Stimulated activated CD4-positive, alpha-beta T cell treated with anti-CD3 and anti-CD28 coated beads, Interleukin-4, amount 100 ng/mL, for 1 hour (primary cell): ENCODE measurements around the gene OPHN1.

ENCODE experiments used
- DNase-seq: peaks from one replicate; pipeline ENCODE4 v3.0.0-alpha.2; 2020

OPHN1 gene, protein sequence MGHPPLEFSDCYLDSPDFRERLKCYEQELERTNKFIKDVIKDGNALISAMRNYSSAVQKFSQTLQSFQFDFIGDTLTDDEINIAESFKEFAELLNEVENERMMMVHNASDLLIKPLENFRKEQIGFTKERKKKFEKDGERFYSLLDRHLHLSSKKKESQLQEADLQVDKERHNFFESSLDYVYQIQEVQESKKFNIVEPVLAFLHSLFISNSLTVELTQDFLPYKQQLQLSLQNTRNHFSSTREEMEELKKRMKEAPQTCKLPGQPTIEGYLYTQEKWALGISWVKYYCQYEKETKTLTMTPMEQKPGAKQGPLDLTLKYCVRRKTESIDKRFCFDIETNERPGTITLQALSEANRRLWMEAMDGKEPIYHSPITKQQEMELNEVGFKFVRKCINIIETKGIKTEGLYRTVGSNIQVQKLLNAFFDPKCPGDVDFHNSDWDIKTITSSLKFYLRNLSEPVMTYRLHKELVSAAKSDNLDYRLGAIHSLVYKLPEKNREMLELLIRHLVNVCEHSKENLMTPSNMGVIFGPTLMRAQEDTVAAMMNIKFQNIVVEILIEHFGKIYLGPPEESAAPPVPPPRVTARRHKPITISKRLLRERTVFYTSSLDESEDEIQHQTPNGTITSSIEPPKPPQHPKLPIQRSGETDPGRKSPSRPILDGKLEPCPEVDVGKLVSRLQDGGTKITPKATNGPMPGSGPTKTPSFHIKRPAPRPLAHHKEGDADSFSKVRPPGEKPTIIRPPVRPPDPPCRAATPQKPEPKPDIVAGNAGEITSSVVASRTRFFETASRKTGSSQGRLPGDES

DNA sequence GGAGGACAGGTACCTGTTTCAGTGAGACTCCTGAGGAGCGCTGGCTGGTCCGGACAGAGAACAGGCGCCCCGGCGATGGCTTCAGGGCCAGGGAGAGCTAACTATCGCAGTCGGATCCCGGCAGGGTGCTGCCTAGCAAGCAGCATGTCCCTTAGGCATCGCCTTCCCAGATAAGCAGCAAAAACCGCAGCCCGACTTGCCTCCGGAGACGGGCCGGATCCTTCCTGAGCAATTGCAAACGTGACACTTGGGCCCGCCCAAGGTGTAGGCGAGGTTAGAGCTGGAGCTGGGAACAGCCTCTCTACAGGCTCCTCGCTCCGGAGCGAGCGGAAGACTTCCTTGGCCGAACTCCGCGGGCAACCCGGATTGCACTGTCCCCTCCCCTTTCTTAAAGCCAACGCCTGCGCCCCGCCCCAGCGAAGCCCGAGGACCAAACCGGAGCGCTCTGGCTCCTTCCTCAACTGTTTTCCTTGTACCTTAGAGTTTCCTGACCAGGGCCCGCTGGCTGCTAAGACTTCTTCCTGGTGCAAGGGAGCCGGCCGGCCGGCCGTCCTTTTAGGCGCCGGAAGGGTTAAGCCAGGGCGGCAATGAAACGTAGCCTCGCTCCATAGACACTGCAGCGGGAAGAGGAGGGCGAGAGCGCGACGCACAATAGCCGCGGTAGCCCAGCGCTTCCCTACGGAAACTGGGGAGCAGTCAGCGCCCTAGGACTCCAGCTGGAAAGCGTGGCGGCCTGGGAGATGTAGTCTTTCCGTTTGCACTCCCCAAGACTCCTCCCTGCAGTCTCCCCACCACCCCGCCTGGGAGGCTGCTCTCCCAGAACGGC lies at the start of gene OPHN1:
TSS of gene OPHN1 (minus strand) at position 341 of the 826 bp plus-strand sequence. CDS start 475 bp downstream, outside the sequence.
- no peak for DNase-seq

DNA sequence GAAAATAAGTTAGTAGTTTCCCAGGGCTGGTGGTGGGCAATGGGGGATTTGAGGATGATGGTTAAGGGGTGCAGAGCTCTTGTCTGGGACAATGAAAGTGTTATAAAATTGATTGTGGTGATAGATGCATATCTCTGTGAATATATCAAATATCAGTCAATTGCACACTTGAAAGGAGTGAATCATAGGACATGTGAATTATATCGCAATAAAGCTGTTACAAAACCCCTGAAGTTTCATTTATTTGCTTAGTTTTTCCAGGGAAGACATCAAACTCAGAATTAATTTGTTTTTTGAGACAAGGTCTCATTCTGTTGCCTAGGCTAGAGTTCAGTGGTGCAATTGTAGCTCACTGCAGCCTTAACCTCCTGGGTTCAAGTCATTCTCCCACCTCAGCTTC lies 47.7 kb upstream of the OPHN1 start:
- no peak for DNase-seq

DNA sequence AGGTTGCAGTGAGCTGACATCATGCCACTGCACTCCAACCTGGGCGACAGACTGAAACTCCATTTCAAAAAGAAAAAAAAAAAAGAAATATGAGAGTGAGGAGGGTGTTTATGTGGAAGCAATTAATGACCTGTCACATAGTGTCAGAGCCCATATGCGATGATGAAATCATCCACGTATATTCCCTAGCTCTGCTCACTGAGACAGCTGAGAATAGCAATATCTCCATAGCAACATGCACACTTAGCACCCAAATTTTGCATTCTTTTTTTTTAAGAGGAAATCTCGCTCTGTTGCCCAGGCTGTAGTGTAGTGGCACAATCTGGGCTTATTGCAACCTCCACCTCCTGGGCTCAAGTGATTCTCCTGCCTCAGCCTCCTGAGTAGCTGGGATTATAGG lies 31.5 kb upstream of the OPHN1 start:
- DNase-seq: no peak

DNA sequence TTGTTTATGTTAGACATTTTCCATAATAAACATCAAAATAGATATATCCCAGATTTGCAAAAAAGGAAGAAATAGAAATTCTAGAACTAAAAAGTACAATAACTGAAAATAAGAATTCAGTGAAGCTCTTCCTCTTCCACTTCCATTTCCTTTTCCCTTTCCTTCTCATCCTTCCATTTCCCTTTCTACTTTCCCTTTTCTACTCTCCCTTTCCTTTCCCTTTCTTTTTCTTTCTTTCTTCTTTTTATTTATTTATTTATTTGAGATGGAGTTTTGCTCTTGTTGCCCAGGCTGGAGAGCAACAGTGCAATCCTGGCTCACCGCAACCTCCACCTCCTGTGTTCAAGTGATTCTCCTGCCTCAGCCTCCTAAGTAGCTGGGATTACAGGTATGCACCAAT lies 30.6 kb upstream of the OPHN1 start:
- no peak for DNase-seq

DNA sequence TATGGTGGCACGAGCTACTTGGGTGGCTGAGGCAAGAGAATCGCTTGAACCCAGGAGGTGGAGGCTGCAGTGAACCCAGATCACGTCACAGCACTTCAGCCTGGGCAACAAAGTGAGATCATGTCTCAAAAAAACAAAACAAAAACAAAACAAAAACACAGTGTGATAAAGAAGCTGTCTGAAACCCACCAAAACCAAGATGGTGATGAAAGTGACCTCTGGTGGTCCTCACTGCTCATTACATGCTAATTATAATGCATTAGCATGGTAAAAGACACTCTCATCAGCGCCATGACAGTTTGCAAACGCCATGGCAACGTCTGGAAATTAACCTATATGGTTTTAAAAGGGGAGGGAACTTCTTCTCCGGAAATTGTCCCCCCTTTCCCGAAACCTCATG lies 29.4 kb upstream of the OPHN1 start:
- DNase-seq: no peak

DNA sequence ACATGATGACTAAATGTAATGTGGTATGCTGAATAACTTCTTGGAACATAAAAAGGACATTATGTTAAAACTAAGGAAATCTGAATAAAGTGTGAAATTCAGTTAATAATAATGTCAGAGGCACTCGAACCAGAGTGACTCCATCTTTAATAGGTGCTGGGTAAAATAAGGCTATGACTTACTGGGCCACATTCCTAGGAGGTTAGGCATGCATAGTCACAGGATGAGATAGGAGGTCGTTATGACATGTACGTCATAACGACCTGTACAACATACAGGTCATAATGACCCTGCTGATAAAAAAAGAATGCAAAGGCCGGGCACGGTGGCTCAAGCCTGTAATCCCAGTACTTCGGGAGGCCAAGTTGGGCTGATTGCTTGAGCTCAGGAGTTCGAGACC lies 28.9 kb upstream of the OPHN1 start:
- DNase-seq: no peak

DNA sequence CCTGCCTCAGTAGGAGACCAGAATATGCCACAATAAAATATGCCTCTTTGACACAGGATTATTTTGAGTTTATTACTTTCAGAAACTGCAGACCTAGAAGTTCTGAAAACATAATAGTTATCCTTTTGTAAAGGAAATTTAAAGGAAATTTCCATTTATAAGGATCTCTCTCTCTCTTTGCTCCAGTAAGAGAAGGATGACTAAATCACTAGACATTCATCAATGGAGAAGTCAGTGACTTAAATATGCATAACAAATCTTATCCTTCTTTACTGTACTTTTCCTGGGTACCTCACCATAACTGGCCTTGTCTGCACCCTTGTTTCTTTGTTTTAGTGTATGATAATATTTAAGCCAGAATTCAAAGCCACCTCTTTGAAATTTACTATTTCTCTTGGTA lies 28.3 kb upstream of the OPHN1 start:
- DNase-seq: no peak

DNA sequence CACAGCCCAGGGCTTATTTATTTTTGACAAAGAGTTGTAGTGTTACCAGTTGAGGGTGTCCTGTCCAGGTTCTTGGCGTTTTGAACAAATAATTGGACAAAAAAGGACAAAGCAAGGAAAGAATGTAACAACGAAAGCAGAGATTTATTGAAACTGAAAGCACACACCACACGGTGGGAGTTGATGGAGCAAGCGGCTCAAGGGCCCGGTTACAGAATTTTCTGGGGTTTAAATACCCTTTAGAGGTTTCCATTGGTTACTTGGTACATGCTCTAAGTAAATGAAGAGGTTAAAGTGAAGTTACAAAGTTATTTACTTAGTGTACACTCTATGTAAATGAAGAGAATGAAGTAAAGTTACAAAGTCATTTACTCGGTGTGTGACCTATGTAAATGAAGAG lies 27.8 kb upstream of the OPHN1 start:
- no peak for DNase-seq

DNA sequence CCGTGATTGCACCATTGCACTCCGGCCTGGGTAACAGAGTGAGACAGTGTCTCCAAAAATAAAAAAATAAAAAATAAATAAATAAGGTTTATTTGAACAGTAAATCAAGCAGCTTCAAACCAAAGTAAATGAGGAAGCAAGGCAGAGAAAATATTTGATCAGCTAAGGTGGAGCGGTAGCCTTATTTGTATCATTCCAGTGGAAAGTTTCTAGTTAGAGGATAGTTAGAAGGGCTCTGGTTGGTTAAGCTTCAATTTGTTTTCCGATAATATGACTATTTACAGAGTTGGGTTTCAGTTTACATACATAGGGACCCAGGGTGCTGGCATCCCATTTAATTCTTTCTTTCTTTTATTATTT lies 21.8 kb upstream of the OPHN1 start:
- DNase-seq: no peak

DNA sequence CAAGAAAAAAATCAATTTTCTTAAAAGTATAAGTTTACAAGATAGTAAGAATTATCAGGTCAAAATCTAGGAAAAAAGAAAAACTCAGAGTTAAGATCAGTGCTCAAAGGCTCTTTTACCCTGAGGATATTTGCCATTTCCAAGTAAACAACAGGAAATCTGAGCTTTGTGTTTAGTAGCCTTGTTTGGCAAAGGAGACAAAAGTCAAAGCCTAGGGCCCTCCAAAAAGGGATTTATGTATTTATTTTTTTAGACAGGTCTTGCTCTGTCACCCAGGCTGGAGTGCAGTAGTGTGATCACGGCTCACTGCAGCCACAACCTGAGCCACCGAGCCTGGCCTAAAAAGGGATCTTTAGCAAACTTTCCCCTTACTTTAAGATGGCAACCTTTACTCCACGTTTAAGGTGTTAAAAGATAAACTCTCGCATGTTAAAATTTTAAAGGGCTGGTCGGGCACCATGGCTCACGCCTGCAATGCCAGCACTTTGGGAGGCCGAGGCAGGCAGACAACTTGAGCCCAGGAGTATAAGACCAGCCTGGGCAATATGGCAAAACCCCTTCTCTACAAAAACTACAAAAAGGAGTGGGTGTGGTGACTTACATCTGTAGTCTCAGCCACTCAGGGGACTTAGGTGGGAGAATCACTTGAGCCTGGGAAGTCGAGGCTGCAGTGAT lies 21.3 kb upstream of the OPHN1 start:
- DNase-seq: no peak

DNA sequence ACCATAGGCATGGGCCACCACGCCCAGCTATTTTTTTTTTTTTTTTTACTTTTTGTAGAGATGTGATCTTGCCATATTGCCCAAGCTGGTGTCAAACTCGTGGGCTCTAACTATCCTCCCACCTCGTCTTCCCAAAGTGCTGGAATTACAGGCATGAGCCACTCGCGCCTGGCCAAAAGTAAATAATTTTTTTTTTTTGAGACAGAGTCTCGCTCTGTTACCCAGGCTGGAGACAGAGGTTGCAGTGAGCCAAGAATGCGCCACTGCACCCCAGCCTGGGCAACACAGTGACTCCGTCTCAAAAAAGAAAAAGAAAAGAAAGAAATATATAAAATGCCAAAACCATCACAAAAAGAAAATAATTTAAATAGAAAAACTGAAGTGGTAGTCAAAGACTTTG lies 18.4 kb upstream of the OPHN1 start:
- DNase-seq: no peak

DNA sequence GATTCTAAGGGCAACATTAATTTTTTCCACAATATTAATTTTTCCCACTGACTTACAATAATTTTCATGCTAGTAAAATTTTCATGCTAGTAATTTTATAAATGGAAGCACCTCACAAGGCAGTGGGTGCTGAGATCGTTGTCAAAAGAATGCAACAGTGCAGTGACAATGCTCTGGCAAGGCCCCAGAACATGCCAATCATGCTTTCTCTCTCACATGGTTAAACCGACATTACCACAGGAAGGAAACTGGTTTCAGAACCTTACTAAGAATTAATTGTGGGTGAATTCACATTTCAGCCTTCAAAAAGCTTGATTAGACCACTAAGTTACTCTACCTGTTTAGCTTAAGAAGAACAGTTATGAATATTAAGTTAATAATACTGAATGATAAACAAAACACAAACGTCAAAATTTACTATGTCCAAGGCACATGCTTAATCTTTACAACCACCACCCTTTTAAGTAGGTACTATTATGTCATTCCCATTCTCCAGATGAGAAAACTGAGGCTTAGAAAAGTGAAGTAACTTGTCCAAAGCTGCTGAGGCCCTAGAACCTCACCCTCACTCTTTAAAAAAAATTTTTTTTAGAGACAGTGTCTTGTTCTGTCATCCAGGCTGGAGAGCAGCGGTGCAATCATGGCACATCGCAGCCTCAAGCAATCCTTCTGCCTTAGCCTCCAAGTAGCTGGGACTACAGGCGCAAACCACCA lies 10.0 kb upstream of the OPHN1 start:
- DNase-seq: no peak

DNA sequence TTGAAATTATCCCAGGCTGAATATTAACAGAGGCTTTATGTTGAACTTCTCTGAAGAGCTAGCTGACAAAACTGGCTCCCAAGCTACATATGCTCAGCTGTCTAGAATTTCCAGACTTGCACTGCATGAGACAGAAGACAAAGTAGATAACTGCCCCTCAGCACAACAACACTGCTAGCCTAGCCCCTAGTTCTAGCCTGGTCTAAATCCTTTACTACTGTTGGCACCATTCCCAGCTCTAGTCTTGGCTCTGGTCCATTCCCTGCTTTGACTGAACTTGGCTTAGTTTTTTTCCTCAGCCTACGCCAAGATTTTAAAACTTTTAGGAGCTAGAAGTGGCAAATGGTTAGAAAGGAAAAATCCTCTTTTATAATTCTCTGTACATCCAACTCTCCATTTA lies 7.6 kb upstream of the OPHN1 start:
- no peak for DNase-seq

DNA sequence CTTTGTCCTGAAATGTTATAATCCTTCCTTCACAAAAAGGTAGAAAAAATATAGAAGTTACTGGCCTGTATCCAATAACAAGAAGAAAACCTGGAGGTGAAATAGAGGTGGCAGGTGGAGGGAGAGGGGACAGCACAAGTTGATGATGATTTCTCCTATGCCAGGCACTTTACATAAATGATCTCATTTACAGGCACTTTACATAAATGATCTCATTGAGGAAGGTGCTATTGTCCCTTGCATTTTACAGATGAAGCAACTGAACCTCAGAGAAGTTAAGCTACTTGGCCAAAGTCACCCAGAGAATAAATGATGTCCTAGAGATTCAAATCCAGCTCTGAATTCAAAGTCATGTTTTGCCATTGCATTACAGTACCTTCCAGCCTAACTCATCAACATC lies 7.1 kb upstream of the OPHN1 start:
- DNase-seq: no peak

DNA sequence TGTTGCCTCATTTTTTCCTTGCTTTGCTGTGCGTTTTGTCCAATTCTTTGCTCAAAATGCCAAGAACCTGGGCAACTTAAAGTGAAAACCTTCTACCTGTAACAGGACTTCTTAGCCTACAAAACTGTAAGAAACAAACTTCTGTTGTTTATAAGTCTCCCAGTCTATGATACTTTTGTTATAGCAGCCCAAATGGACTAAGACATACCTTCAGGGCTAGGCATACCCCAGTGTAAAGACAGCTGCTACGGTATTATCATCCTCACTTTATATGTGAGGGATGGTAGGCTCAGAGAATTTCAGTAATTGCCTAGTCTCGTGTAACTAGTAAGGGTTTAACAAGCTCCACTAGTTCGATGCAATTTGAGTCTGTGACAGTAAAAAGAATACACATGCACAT lies 6.0 kb upstream of the OPHN1 start:
- DNase-seq: no peak

DNA sequence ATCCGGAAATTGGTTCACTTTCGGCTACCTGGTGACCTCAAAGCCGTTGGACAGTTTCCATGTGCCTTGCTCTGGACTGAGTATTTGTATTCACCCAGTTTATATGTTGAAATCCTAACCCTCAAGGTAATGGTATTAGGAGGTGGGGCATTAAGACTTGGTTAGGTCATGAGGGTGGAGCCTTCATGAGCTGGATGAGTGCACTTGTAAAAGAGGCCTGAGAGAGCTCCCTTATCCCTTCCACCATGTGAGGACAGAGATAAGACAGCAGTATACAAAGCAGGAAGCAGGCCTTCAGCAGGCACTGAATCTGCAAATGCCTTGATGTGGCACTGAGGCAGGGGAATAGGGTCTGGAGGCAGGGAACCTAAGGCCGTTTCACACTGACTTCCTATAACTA lies 5.3 kb upstream of the OPHN1 start:
- no peak for DNase-seq

DNA sequence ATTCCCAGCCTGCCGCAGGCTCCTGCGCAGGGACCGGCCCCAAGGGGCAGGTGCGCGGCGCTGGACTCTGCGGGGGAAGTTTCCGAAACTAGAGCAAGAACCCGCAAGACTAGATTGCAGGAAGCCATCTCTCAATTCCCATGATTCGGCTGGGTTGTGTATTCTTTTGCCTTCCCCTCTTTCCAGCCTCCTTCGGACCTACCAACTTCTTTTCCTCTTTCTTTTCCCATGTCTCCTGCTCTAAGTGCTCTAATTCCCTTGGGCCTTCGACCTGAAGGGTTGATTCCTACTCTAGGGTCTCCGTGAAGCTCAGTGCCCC lies 645 bp upstream of the OPHN1 start:
- DNase-seq: no peak

DNA sequence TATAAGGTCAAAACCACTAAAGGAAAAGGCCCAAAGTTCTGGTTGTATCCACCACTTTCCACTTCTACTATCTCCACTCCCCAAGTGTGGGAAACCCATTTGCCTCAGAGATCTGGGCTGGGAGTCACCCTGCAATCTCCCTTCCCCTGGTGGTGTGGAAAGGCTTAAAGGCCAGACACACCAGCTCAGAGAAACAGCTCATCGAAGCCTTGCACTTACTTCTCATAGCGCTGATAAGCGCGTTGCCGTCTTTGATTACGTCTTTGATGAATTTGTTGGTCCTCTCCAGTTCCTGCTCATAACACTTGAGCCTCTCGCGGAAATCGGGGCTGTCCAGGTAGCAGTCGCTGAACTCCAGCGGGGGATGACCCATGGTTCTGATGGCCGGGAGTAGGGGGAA lies 647 bp downstream of the OPHN1 start:
- no peak for DNase-seq

DNA sequence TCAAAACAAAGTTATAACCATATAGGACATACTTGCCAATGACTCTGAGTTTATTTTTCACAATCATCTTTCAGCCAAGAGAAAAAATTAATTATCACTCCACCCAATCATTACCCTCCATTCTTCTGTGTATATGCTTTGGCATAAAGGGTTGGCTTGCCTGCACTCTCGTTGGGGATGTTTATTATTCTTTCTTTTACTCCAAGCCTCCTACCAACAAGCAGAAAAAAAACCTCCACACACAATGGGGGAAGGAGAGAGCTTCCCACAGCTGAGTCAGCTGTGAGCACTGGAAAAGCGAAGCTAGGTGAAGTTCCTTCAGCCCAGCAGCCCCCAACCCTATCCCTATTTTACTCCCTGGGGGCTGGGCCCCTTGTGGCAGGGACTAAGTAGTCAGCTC lies 1.5 kb downstream of the OPHN1 start:
- DNase-seq: no peak

DNA sequence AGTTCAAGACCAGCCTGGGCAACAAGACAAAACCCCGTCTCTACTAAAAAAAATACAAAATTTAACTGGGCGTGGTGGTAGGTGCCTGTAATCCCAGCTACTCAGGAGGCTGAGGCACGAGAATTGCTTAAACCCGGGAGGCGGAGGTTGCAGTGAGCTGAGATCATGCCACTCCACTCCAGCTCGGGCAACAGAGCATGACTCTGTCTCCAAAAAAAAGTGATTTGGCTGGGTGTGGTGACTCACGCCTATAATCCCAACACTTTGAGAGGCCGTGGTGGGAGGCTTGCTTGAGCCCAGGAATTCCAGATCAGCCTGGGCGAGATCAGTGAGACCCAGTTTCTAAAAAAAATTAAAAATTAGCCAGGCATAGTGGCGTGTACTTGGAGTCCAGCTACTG lies 4.1 kb downstream of the OPHN1 start:
- no peak for DNase-seq

DNA sequence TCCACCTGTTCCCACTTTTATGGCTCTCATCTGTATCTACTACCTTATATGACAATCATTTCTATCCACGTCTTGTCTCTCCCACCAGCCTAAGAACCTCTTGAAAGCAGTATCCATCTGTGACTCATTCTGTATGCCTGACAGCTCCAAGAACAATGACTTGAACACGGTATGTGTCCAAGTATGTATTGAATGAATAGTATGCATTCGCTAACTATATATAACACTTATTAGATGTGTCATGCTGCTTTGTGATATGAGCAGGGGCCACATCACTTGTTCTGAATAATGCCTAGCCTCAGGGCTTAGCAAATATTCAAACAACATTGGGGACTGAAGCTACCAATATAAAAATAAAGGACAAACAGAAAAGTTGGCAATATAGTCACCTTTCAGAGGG lies 4.9 kb downstream of the OPHN1 start:
- DNase-seq: no peak

DNA sequence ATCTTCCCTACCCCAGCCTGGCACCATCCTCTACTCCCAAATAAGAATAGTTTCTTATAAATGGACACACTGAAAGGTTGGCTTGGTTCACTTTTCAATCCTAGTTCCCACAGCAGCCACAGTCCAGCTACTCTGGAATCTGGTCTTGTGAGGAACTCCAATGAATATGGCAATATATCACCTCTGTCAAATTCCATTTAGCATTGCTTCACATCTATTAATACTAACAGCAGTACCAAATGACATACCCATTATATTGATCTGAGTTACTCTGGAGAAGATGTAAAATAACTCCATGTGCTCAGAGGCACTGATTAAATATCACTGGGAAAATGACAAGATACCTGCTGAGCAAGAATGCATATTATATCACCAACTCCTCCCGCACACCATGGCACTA lies 8.6 kb downstream of the OPHN1 start:
- no peak for DNase-seq

DNA sequence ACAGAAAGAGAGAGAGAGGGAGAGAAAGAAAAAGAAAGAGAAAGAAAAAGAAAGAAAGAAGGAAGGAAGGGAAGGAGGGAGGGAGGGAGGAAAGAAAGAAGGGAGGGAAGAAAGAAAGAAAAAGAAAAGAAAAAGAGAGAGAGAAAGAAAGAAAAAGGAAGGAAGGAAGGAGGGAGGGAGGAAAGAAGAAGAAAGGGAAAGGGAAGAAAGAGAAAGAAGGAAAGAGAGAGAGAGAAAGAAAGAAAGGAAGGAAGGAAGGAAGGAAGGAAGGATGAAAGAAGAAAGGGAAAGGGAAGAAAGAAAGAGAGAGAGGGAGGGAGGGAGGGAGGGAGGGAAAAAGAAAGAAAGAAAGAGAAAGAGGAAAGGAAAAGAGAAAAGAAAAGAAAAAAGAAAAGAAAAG lies 10.8 kb downstream of the OPHN1 start:
- DNase-seq: no peak
